ENCODE data around the gene ST6GAL1.
"Not testable (repeated sequence)": the region's sequence is repeated elsewhere in the genome, so short reads cannot be mapped to it uniquely, and the experiment has no call there.

The ST6GAL1 gene

DNA sequence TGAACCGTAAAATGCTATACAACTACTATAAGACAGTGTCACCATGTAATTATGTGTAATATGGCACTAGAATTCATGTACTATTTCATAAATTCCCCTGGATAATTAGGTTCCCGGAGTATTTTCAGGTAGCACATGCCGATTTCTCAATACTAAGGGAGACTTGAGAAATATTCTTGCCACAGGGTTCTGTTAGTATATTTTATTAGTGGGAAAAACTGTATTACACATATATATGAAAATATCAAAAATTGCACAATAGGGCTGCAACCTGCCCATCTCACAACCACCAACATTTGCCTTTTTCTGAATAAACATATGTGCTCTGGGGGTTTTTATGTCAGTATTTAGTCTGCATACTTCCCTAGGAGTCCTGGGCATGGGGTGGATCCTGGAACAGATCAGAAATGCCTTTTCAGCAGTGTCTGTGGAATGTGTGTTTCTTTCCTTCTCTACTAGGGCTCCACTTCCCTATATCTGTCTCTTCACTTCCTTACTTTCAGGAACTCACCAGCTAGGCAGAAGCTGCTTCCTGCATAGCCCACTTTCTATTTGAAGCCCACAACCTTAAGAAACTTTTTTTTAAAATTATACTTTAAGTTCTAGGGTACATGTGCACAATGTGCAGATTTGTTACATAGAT, 121.5 kb downstream of the ST6GAL1 start:
- DNase-seq (ENCODE audit: low spot score), result no peak

GRCh38 chr3:187052427-187052826, 122.1 kb downstream of the ST6GAL1 start:
- DNase-seq (ENCODE audit: low spot score), result not testable (repeated sequence)

- DNase-seq (ENCODE audit: low spot score), result not testable (repeated sequence)
Observed at GRCh38 chr3:187054433-187054832, 124.1 kb downstream of the ST6GAL1 start.

- DNase-seq (ENCODE audit: low spot score), result not testable (repeated sequence)
Observed at GRCh38 chr3:187057803-187058202, 127.5 kb downstream of the ST6GAL1 start.

DNA sequence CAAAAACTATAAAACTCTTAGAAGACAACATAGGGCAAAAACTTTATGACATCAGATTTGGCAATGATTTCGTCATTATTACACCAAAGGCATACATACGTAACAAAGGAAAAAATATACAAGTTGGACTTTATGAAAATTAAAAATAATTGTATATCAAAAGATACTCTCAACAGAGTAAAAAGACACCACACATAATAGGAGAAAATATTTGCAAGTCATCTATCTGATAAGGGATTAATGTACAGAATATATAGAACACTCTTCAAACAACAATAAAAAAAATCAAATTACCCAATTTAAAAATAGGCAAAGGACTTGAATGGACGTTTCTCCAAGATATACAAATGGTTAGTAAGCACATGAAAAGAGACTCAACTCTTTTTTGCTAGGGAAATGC, 131.4 kb downstream of the ST6GAL1 start:
- no peak for DNase-seq (ENCODE audit: low spot score)

DNA sequence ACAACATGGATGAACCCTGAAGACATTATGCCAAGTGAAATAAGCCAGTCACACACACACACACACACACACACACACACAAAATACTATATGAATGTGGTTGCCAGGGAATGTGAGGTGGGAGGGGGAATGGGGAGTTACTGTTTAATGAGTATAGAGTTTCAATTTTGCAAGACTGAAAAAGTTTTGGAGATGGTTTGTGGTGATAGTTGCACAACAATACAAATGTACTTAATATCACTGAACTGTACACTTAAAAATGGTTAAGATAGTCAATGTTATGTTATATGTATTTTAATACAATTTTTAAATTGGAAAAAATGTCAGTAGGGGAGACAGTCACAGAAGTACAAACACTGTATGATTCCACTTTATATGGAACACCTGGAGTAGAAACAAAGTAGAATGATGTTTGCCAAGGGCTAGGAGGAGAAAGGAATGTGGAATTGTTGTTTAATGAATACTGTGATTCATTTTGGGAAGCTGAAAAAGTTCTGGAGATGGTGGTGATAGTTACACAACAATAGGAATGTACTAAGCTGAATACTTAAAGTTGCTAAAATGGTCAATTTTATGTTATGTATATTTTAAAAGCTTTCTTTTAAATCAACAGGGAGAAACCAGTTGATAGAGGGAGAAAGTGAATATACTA, 132.3 kb downstream of the ST6GAL1 start:
- DNase-seq (ENCODE audit: low spot score), result no peak

GRCh38 chr3:187063286-187064121, 133.2 kb downstream of the ST6GAL1 start:
- DNase-seq (ENCODE audit: low spot score), result peak; percentile 17

- DNase-seq (ENCODE audit: low spot score), result no peak
Observed at GRCh38 chr3:187064210-187065115, 134.1 kb downstream of the ST6GAL1 start.

GRCh38 chr3:187066228-187066995, 136.1 kb downstream of the ST6GAL1 start:
- DNase-seq (ENCODE audit: low spot score), result peak; percentile 64

DNA sequence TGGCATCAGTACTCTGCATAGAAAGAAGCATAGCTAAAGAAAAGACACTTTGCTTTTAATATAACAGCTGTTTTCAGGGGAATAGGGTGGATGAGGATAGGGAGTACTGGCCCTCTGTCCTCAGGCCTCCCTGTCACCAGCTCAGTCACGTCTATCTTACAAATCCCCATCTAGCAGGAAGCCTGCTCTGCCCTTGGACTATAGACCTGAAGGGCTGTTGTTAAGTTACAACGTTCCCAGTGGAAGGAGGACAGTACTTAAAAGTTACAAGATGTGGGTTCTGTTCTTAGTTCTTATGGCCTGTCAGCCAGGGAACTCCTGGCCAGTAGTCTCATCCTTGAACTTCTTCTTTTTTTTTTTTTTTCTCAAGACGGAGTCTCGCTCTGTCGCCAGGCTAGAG, 138.5 kb downstream of the ST6GAL1 start:
- DNase-seq (ENCODE audit: low spot score), result no peak

DNA sequence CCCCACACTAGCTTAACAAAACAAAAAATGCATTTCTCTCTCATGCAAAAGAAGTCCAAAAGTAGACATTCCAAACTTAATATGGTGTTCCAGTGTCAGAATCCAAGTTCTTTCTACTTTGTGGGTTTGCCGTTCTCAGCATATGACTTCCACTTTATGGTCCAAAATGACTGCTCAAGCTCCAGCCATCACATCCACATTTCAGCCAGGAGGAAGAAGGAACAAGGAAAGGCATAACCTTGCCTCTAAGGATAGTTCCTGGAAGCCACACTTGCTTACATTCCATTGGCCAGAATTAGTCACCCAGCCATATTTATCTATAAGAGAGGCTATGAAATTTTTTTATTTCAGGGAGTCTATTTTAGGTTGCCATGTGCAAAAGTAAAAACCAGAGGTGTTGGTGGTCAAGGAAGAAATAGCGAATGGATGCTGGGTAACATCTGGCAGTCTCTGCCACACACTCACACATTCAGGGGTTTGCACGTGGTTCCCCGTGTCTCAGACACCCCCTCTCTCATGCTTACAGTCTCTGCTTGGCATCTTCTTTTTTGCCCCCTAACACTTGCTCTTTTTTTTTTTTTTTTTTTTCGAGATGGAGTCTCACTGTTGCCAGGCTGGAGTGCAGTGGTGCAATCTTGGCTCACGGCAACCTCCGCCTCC, 139.7 kb downstream of the ST6GAL1 start:
- DNase-seq (ENCODE audit: low spot score), result no peak

DNA sequence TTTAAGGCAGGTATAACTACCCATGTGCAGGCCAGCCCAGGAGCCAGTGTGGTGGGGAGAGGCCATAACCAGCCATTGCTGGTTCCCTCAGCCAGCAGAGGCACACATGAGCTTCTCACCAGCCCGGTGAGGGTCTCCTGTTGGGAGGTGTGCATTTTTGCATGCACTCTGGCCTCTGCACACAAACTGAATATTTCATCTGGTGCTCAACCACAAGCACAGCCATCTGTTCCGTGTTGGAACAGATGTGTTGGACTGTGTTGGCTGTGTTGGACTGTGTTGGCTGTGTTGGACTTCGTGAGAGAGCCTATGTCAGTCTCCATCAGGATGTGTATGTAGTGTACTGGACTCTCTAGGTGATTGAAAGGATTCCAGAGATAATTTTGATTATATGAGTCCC, 141.8 kb downstream of the ST6GAL1 start:
- DNase-seq (ENCODE audit: low spot score), result no peak

DNA sequence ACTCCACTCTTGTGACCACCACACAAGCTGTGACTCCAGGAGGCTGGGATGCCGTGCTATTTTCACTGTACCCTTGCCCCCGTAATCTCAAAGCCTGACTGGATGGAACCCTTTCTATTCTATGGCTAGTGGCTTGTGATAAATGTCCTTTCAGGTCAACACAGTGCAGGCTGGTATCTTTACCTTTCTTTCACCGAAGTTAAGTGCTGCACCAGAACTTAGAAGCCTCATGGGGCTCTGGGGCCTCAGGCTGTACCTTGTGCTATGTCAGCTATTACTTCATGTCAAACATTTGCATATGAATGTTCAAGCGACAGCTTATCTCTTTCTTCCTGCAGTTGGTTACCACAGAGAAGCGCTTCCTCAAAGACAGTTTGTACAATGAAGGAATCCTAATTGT, 142.2 kb downstream of the ST6GAL1 start:
- DNase-seq (ENCODE audit: low spot score), result no peak

GRCh38 chr3:187073581-187074098, 143.3 kb downstream of the ST6GAL1 start:
- DNase-seq (ENCODE audit: low spot score), result no peak

- no peak for DNase-seq (ENCODE audit: low spot score)
Observed at GRCh38 chr3:187074846-187075245, 144.5 kb downstream of the ST6GAL1 start.

- DNase-seq (ENCODE audit: low spot score), result no peak
Observed at GRCh38 chr3:187076297-187076696, 146.0 kb downstream of the ST6GAL1 start.

DNA sequence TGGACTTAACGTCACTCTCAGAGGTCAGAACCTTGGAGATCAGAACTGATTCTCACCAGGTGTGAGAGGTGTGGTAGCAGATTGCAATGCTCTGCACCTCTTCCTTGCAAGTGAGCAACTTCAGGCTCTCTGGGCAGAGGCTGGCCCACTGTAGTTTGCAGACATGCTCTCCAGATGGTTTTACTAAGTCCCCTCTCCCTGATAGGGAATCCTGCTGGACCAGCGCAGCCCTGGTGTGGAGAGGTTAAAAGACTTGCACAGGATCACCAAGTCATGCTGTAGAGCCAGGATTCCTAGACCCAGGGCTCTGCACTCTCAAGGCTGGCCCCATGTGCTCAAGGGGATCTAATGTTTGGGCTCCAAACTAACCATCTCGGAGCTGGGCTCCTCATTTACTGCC, 146.8 kb downstream of the ST6GAL1 start:
- DNase-seq (ENCODE audit: low spot score), result no peak

GRCh38 chr3:187077537-187077936, 147.2 kb downstream of the ST6GAL1 start:
- no peak for DNase-seq (ENCODE audit: low spot score)

GRCh38 chr3:187079090-187080022, 149.0 kb downstream of the ST6GAL1 start:
- DNase-seq (ENCODE audit: low spot score), result no peak
